ENCODE measurements around the gene PPARGC1A. TPM values are rescaled to one million over a fixed set of nuclear protein-coding genes. Genes with fewer than 3 reads are reported as not detected.

Gene PPARGC1A
- total and polyA plus RNA-seq, 7 donors: 7.8 to 89.3 (median 37.2) TPM

DNA sequence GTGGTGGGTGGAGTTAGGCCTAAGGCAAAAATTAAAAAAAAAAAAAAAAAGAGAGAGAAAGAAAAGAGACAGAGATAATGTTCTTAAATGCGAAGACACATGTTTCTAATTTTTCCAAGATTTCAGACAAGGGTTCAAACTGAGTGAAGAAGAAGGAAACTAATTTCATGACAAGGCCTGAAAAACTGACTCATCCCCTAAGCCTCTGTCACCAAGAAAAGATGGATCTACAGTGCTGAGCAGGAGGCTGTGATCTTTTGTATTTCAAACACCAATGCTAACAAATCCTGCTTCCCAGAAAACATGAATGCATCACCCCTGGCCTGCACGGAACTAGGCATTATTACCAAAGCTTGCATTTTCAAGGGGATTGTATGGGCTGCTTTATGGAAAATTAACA, 75.3 kb downstream of the PPARGC1A start:
- WGBS, 3 donors: 89 to 95% (median 93%) methylated on average over 2 of the region's 2 CpGs
- ATAC-seq (peak in 1 of 4 donors; percentile 22), DNase-seq (no peak)
- TF ChIP-seq, protein P1, sequence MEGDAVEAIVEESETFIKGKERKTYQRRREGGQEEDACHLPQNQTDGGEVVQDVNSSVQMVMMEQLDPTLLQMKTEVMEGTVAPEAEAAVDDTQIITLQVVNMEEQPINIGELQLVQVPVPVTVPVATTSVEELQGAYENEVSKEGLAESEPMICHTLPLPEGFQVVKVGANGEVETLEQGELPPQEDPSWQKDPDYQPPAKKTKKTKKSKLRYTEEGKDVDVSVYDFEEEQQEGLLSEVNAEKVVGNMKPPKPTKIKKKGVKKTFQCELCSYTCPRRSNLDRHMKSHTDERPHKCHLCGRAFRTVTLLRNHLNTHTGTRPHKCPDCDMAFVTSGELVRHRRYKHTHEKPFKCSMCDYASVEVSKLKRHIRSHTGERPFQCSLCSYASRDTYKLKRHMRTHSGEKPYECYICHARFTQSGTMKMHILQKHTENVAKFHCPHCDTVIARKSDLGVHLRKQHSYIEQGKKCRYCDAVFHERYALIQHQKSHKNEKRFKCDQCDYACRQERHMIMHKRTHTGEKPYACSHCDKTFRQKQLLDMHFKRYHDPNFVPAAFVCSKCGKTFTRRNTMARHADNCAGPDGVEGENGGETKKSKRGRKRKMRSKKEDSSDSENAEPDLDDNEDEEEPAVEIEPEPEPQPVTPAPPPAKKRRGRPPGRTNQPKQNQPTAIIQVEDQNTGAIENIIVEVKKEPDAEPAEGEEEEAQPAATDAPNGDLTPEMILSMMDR (IDR thresholded peaks at IDR 0.05): no peak
- H3K4me1 ChIP-seq: peaks cover 33% of the 10 kb centered on the region
- peaks cover 0 to 50% of the 10 kb centered on the region in 2 donors for H3K36me3 ChIP-seq (ENCODE audit: insufficient read depth in 1 of 2, low read depth in 1 of 2)
- H3K27me3 ChIP-seq (ENCODE audit: insufficient read depth in 3 of 3, low read length in 2 of 3): no peaks in the 10 kb centered on the region
- no peak overlapping the region for H3K27ac ChIP-seq
- intact Hi-C loops (cut with DNase I): no loop called here
- no peaks in the 10 kb centered on the region for H3K9me3 ChIP-seq
- no peak overlapping the region for H3K4me3 ChIP-seq

DNA sequence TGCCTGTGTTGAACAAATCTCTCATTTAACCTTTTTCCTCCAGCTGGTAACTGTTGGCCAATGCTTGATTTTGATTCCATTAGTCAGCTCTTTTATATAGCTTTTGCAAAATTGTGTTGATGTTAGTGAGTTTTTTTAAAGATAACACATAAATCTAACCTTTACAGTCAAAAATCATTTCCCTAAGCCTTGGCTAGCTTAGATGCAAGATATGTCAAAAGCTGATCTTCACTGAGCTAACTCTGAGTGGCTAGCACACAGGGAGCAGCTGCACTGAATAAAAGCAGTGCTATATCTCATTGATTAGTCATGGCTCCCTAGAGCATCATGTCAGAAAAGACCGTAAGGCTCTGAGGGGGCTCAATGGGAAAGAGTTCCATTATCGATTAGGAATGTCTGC, 78.7 kb downstream of the PPARGC1A start:
- 51 to 81% (median 54%) methylated on average over 2 of the region's 2 CpGs for WGBS, 3 donors
- H3K27ac ChIP-seq: no peak overlapping the region
- ATAC-seq (peak in 1 of 4 donors; percentile 45), DNase-seq (no peak)
- no peaks in the 10 kb centered on the region for H3K27me3 ChIP-seq (ENCODE audit: insufficient read depth in 3 of 3, low read length in 2 of 3)
- intact Hi-C loops (cut with DNase I): no loop called here
- H3K4me3 ChIP-seq: no peak overlapping the region
- TF ChIP-seq, protein P1 (IDR thresholded peaks at IDR 0.05): no peak
- H3K4me1 ChIP-seq: no peaks in the 10 kb centered on the region
- no peaks in the 10 kb centered on the region for H3K9me3 ChIP-seq
- H3K36me3 ChIP-seq (ENCODE audit: insufficient read depth in 1 of 2, low read depth in 1 of 2): peaks cover 0 to 73% of the 10 kb centered on the region in 2 donors

GRCh38 chr4:23805450-23805851, 84.4 kb downstream of the PPARGC1A start:
- TF ChIP-seq, protein P1 (IDR thresholded peaks at IDR 0.05): no peak
- Histone ChIP-seq H3K4me1 (no peaks in the 10 kb centered on the region), H3K27ac (no peak overlapping the region), H3K4me3 (no peak overlapping the region), H3K36me3 (ENCODE audit: insufficient read depth in 1 of 2, low read depth in 1 of 2) (peaks cover 8 to 52% of the 10 kb centered on the region in 2 donors), H3K27me3 (ENCODE audit: insufficient read depth in 3 of 3, low read length in 2 of 3) (no peaks in the 10 kb centered on the region), H3K9me3 (no peaks in the 10 kb centered on the region)
- ATAC-seq (peak in 3 of 4 donors; percentile 62 to 73 (median 65)), DNase-seq (no peak)
- intact Hi-C loops (cut with DNase I): no loop called here
- WGBS, 3 donors: 52 to 56% (median 53%) methylated on average over 5 of the region's 5 CpGs

GRCh38 chr4:23789762-23790161, 100.1 kb downstream of the PPARGC1A start:
- intact Hi-C loops (cut with DNase I): no loop called here
- H3K27ac ChIP-seq: no peak overlapping the region
- DNase-seq: peak in 1 of 2 donors; percentile 23

More at GRCh38 chr4:23789762-23790161, 100.1 kb downstream of the PPARGC1A start:
- H3K4me3 ChIP-seq: no peak overlapping the region
- TF ChIP-seq, protein P1 (IDR thresholded peaks at IDR 0.05): no peak
- no peaks in the 10 kb centered on the region for H3K4me1 ChIP-seq
- ATAC-seq: peak; percentile 15 to 69 (median 56)
- H3K27me3 ChIP-seq (ENCODE audit: insufficient read depth in 3 of 3, low read length in 2 of 3): no peaks in the 10 kb centered on the region
- no peaks in the 10 kb centered on the region for H3K9me3 ChIP-seq
- WGBS, 3 donors: 58 to 67% (median 66%) methylated on average over 5 of the region's 5 CpGs
- peaks cover 0 to 24% of the 10 kb centered on the region in 2 donors for H3K36me3 ChIP-seq (ENCODE audit: insufficient read depth in 1 of 2, low read depth in 1 of 2)
